Lower leg skin (tissue), 3 donors: ENCODE data around the gene SLC25A33.

Experiments
- POLR2A ChIP-seq, 2 donors: fragments of 450-650 bp; IDR thresholded peaks; one replicate each; pipeline ENCODE4 v1.6.1; 2016 to 2017; ENCODE audit warnings: antibody characterized with exemption in 2 of 2, mild to moderate bottlenecking in 1 of 2, moderate library complexity in 1 of 2
- TF ChIP-seq, protein P1 (sequence below), 3 donors: fragments of 450-650 bp; IDR thresholded peaks; one replicate each; pipeline ENCODE4 v1.5.1; 2016; ENCODE audit warnings: antibody characterized with exemption in 3 of 3, mild to moderate bottlenecking in 3 of 3, moderate library complexity in 2 of 3

DNA sequence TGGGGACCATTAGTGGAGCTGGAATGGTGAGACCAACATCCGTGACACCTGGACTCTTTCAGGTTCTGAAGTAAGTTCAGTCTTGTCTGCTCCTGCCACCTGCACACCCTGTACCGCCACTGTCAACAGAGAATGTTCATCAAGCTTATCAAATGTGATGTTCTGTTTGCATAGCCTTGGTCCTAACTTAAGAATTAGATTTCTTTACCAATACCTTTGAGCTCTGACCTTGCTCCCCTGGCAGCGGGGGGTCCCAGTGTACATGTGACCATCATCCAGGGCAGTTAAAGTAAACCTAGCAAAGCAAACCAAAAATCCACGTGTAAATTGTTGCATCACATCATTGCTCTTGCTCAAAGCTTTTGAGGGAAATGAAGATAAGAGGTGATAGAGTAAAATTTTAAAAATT is 14.5 kb downstream of the SLC25A33 start:
- TF ChIP-seq, protein P1, sequence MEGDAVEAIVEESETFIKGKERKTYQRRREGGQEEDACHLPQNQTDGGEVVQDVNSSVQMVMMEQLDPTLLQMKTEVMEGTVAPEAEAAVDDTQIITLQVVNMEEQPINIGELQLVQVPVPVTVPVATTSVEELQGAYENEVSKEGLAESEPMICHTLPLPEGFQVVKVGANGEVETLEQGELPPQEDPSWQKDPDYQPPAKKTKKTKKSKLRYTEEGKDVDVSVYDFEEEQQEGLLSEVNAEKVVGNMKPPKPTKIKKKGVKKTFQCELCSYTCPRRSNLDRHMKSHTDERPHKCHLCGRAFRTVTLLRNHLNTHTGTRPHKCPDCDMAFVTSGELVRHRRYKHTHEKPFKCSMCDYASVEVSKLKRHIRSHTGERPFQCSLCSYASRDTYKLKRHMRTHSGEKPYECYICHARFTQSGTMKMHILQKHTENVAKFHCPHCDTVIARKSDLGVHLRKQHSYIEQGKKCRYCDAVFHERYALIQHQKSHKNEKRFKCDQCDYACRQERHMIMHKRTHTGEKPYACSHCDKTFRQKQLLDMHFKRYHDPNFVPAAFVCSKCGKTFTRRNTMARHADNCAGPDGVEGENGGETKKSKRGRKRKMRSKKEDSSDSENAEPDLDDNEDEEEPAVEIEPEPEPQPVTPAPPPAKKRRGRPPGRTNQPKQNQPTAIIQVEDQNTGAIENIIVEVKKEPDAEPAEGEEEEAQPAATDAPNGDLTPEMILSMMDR (IDR thresholded peaks at IDR 0.05) = no peak
- TF ChIP-seq POLR2A (IDR thresholded peaks at IDR 0.05) = no peak
